HepG2 (cell line): ENCODE measurements around the gene AP4M1.

Source experiments
- CEBPB ChIP-seq: IDR thresholded peaks from 2 replicates; pipeline ENCODE4 v1.6.1; 2011; ENCODE audit warnings: low read depth, low read length, improper control_type of control experiment, borderline replicate concordance
- FOXM1 ChIP-seq: sonication (generic); formaldehyde crosslinking; IDR thresholded peaks from 2 replicates; pipeline ENCODE4 v1.5.0; 2020; ENCODE audit warnings: missing genetic modification reagents
- GABPB1 ChIP-seq: IDR thresholded peaks from 2 replicates; pipeline ENCODE4 v1.6.1; 2016; ENCODE audit warnings: mild to moderate bottlenecking, missing genetic modification reagents, moderate library complexity, missing compliant biosample characterization
- POLR2A ChIP-seq, 2 experiments: IDR thresholded peaks; 2 replicates each; pipeline ENCODE4 v1.6.1; 2011; ENCODE audit warnings: low read depth in 2 of 2, low read length in 2 of 2, mild to moderate bottlenecking in 1 of 2, moderate library complexity in 1 of 2; ENCODE audit not compliant: insufficient read depth in 1 of 2
- SALL2 ChIP-seq: sonication (generic); formaldehyde crosslinking; IDR thresholded peaks from 2 replicates; pipeline ENCODE4 v1.8.1; 2023; ENCODE audit warnings: mild to moderate bottlenecking, missing genetic modification reagents, inconsistent platforms
- SCMH1 ChIP-seq: sonication (generic); formaldehyde crosslinking; IDR thresholded peaks from 2 replicates; pipeline ENCODE4 v1.9.0; 2021; ENCODE audit warnings: missing genetic modification reagents, mild to moderate bottlenecking, borderline replicate concordance
- SMC3 ChIP-seq: IDR thresholded peaks from 2 replicates; pipeline ENCODE4 v1.6.1; 2011; ENCODE audit warnings: low read length, improper control_type of control experiment
- SPEN ChIP-seq: sonication (generic); formaldehyde crosslinking; IDR thresholded peaks from 2 replicates; pipeline ENCODE4 v1.5.1; 2020; ENCODE audit warnings: low read depth, mild to moderate bottlenecking, missing genetic modification reagents
- TARDBP ChIP-seq: sonication (generic); formaldehyde crosslinking; IDR thresholded peaks from 2 replicates; pipeline ENCODE4 v1.8.0; 2022; ENCODE audit warnings: mild to moderate bottlenecking, missing genetic modification reagents
- ZNF225 ChIP-seq: sonication (generic); formaldehyde crosslinking; IDR thresholded peaks from 2 replicates; pipeline ENCODE4 v1.4.0; 2020; ENCODE audit warnings: mild to moderate bottlenecking, missing genetic modification reagents
- ZNF451 ChIP-seq: sonication (generic); formaldehyde crosslinking; IDR thresholded peaks from 2 replicates; pipeline ENCODE4 v1.5.0; 2020; ENCODE audit warnings: mild to moderate bottlenecking, missing genetic modification reagents
- TF ChIP-seq, protein P1 (sequence below): sonication (generic); formaldehyde crosslinking; IDR thresholded peaks from 2 replicates; pipeline ENCODE4 v1.5.0; 2020; ENCODE audit warnings: mild to moderate bottlenecking, missing genetic modification reagents, moderate library complexity
- TF ChIP-seq, protein P2 (sequence below): sonication (generic); formaldehyde crosslinking; IDR thresholded peaks from 2 replicates; pipeline ENCODE4 v1.9.0; 2021; ENCODE audit warnings: missing genetic modification reagents, mild to moderate bottlenecking, borderline replicate concordance

DNA sequence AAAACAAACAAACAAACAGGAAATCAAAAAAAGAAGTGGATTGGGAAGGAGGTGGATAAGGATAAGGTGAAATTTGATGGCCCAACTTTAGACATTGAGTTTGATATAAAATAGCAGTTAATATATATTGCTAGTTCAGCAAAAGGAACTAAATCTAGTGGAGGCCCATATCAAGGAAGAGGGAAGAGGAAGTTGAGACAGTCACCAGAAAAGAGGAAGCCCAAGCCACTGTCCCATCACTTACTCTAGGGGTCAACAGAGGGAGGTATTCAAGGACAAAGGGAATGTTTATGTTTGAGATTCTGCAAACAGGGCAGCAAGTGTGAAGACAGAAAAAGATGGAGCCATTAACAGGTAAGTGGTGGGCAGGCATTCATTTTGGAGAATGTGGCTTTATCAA, 51.0 kb downstream of the AP4M1 start:
- no peak for TF ChIP-seq SPEN (CRISPR knock-in tag)
- TF ChIP-seq CEBPB: no peak
- TF ChIP-seq SCMH1 (CRISPR knock-in tag): no peak
- no peak for TF ChIP-seq ZNF225 (CRISPR knock-in tag)
- no peak for TF ChIP-seq SMC3
- TF ChIP-seq, protein P1, sequence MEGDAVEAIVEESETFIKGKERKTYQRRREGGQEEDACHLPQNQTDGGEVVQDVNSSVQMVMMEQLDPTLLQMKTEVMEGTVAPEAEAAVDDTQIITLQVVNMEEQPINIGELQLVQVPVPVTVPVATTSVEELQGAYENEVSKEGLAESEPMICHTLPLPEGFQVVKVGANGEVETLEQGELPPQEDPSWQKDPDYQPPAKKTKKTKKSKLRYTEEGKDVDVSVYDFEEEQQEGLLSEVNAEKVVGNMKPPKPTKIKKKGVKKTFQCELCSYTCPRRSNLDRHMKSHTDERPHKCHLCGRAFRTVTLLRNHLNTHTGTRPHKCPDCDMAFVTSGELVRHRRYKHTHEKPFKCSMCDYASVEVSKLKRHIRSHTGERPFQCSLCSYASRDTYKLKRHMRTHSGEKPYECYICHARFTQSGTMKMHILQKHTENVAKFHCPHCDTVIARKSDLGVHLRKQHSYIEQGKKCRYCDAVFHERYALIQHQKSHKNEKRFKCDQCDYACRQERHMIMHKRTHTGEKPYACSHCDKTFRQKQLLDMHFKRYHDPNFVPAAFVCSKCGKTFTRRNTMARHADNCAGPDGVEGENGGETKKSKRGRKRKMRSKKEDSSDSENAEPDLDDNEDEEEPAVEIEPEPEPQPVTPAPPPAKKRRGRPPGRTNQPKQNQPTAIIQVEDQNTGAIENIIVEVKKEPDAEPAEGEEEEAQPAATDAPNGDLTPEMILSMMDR (CRISPR knock-in tag): no peak
- no peak for TF ChIP-seq FOXM1
- TF ChIP-seq GABPB1 (CRISPR knock-in tag): no peak
- no peak for TF ChIP-seq ZNF451 (CRISPR knock-in tag)
- TF ChIP-seq TARDBP (CRISPR knock-in tag): no peak
- TF ChIP-seq, protein P2, sequence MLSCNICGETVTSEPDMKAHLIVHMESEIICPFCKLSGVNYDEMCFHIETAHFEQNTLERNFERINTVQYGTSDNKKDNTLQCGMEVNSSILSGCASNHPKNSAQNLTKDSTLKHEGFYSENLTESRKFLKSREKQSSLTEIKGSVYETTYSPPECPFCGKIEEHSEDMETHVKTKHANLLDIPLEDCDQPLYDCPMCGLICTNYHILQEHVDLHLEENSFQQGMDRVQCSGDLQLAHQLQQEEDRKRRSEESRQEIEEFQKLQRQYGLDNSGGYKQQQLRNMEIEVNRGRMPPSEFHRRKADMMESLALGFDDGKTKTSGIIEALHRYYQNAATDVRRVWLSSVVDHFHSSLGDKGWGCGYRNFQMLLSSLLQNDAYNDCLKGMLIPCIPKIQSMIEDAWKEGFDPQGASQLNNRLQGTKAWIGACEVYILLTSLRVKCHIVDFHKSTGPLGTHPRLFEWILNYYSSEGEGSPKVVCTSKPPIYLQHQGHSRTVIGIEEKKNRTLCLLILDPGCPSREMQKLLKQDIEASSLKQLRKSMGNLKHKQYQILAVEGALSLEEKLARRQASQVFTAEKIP (CRISPR knock-in tag): no peak
- TF ChIP-seq SALL2 (CRISPR knock-in tag): no peak
- no peak for TF ChIP-seq POLR2A (IDR thresholded peaks at IDR 0.05; ENCODE audit: insufficient read depth in 1 of 2, low read depth in 2 of 2, low read length in 2 of 2)
